NCI-H128 (cell line): ENCODE measurements around the gene POLR2J.
"Not testable (repeated sequence)": the region's sequence is repeated elsewhere in the genome, so short reads cannot be mapped to it uniquely, and the experiment has no call there.

Source experiments
- DNase-seq: peaks from one replicate; lab custom pipeline; 2025; ENCODE audit not compliant: unreplicated experiment; lab: John Stamatoyannopoulos, UW

The POLR2J gene

DNA sequence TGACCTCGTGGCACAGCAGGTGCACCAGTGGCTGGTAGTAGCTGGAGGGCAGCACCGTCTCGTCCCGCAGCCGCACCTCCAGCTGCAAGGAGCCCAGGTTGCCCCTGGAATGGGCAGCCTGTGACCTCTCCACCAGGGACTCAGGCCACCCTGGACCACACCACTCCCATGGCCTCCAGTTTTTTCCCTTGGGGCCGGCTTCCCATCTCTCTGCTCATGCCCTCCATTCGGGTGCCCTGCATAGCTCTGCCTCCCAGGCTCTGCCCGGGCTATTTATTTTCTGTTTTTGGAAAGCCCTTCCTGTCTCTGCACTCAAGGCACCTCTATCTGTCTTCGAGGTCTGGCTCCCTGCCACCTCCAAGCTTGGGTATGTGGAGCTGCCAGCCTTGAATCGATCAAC lies 18.1 kb upstream of the POLR2J start:
- DNase-seq = not testable (repeated sequence)

DNA sequence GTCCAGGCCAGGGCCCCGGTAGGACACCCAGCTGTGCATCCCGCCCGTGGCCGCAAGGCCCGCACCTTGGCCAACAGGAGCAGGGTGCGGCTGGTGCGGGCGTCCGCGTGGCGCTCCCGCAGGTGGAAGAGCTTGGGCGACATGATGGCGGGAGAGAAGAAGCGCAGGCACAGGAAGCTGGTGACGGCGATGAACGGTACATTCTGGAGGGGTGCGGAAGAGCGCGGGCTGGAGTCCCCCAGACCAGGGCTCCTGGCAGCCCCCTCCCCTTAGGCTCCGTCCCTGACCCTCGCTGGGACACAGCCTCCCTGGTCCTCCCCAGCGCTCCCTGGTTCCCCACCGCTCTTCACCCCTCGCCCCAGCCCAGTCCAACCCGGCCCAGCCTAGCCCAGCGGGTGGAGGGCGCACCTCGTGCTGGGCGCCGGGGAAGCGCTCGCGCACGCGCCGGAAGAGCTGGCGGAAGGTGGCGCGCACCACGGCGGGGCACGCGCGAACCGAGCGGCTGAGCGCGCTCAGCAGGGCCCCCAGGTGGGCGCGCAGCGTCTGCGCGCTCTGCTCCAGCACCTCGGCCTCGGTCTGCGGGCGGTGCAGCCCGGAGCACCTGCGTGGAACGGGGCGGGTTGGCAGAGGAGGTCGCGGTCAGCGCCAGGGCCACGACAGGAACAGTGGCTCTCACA lies 15.9 kb upstream of the POLR2J start:
- not testable (repeated sequence) for DNase-seq

DNA sequence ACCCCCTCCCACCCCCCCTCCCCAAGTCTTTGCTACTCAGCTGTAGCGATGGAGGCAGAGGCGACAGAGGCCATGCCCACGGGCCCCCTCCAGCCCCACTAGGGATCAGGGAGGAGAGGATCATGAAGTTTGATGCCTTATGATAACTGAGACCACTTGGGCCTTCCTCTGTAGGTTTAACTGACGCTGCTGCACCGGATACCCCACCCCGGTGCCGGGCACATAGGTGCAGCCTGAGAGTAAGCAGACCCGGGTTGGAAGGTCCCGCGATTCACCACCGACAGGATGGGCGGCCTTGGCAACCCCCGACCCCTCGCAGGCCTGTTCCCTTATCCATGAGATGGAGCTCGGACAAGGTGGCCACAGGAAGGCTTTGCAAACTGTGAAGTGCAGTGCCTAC lies 15.3 kb upstream of the POLR2J start:
- DNase-seq = not testable (repeated sequence)

DNA sequence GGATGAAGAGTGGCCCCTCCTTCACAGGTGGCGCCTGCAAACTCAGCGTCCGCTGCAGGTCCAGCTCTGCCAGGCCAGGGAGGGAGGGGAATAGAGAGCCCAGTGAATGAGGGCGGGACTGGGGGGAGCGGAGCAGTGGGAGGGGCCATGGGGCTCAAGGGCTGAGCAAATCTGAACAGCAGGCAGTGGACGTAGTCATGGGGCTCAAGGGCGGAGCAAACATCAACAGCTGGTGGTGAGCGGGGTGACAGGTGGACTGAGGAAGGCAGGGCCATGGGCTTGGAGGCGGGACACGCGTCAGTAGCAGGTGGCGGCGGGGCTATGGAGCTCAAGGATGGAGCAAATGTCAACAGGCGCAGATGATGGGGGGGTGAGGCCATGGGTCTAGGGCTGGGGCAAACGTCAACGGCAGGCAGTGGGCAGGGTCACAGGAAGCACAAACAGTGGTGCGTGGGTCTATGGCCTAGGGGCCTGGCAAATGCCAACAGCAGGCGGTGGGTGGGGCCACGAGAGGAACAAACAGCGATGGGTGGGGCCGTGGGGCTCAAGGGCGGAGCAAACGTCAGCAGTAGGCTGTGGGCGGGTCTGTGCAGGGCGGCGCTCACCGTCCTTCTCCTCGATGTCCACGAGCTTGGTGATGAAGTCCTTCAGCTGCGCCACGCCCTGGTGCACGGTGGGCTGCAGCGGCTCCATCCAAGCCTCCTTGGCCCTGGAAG lies 14.7 kb upstream of the POLR2J start:
- DNase-seq = not testable (repeated sequence)

DNA sequence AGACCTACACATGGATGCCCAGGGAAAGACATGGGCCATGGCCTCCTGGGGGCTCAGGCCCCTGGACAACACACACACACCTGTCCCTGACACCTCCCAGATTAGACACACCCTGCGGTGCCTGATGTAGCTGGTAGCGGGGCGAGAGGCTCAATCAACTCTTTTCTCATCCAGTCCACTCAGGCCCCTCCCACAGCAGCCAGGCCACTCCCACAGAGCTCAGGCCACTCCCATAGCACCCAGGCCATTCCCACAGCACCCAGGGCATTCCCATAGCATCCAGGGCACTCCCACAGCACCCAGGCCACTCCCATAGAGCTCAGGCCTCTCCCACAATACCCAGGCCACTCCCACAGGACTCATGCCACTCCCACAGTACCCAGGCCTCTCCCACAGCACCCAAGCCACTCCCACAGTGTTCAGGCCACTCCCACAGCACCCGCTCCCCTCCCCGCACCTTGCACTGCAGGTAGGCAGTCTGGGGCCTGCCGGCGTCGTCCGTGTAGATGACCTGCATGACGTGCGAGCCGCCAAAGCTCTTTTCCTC lies 11.9 kb upstream of the POLR2J start:
- not testable (repeated sequence) for DNase-seq

DNA sequence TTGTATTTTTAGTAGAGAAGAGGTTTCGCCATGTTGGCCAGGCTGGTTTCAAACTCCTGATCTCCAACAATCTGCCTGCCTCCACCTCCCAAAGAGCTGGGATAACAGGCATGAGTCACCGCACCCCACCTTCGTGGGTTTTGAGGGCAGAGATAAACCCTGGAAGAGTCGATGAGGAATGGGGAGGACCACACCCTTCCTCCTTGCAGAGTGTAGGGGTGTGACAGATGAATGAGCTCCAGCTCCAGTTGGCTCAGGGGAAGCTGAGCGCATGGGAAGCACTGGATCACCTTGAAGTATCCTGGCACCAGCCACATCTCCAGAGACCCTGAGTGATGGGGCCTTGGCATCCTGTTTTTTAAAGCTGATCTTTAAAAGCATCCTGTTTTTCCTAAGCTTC lies 5.6 kb upstream of the POLR2J start:
- not testable (repeated sequence) for DNase-seq

DNA sequence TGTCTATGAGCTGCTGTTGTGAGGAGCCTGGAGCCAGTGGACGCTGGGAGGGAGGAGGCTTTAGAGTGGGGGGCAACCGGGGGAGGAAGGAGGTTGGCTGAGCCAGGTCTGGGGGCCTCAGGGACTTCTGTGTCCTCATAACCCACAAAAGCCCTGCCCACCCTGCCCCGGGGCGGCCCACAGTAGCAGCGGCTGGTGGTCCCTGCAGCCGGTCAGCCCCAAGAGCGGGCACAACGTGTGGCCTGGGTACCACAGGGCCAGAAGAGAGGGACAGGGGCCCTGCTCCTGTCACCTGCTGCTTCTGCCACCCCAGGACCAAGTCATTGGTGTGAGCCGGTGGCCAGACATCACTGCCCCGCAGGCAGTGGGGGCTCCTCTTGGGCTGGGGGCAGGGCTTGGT lies 3.2 kb upstream of the POLR2J start:
- not testable (repeated sequence) for DNase-seq

DNA sequence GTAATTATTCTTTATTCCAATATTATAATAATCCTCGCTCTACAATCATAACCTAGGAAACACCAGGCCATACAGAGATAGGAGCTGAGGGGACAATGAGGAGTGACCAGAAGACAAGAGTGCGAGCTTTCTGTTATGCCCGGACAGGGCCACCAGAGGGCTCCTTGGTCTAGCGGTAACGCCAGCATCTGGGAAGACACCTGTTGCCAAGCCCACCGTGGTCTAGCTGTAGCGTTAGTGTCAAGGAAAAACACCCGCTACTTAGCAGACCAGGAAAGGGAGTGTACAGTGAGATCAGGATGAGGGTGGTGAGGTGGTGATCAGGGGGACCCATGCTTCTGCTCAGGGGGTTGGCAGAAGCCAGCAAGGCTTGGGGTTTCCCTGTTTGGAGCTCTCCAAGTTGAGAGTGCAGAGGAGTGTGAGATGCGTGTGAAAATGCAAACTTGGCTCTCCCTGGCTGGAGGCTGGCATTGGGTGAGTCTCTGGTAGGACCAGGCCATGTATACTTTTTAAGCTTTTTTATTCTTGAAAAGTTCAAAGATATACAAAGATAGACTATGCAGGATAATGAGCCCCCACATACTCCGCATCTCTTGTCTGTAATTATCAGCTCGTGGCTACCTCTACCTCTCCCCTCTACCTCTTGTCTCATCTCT lies 1.4 kb upstream of the POLR2J start:
- not testable (repeated sequence) for DNase-seq

DNA sequence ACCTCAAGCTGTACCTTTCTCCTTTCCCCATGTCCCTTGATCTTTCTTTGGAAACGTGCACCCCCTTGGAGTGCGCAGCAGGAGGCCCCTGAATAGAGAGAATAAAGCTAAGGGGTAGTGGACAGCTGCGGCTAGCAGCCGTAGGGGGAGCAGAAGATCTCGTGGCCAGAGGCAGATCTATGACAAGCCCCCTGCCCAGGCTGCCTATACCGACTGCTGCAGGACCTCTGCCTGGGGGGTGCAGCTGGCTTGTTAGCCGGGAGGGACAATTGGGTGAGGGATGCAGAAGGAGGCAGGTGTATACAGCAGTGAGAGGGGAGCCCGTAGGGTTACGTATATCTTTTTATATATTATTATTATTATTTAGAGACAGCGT lies 475 bp upstream of the POLR2J start:
- not testable (repeated sequence) for DNase-seq

DNA sequence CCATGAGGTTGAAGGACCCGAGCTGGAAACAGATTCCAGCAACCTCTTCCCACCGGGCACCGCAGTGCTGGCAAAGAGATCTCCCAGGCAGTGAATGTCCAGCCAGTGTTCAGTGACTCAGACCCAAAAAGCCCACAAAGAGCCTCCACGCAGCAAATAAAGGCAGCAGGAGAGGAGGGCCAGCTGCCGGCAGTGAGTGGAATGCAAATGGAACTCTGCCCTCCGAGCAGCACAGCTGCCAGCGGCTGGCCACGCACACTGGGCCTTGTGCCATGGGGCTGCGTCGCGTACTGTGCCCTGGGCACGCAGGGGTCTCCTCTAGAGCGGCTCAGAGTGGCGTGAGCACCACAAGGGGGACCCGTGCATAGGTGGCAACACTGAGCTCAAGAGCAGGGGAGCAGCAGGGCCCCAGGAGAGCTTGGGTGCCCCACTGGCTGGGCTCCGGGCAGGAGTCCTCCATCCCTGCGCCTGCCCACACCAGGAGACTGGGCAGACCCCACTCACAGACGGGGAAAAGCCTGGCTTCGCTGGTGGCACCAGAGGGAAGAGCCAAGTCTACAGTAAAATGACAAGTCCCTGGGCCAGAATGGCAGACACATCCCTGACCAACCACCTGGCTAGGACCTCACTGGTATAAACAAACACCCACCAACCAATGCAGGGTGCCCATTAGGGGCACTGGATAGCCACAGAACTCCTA lies 3.8 kb downstream of the POLR2J start:
- DNase-seq = not testable (repeated sequence)

DNA sequence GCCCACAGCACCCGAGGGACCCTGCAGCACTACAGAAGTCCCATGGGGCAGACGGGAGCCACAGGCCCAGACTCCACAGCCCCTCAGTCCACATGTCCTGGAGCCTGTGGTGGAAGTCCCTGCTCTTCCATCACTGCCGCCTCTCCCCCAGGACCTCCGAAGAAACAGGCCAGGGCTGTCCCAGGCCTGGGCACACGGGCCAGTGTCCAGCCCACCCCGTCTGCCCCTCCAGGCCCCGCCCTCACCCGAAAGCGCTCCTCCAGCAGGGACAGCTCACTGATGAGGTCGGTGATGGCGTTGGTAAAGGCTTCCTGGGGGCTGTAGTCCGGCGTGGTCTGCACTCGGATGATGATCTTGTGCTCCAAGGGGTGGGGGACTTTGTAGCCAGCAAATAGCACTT lies 4.6 kb downstream of the POLR2J start:
- not testable (repeated sequence) for DNase-seq

DNA sequence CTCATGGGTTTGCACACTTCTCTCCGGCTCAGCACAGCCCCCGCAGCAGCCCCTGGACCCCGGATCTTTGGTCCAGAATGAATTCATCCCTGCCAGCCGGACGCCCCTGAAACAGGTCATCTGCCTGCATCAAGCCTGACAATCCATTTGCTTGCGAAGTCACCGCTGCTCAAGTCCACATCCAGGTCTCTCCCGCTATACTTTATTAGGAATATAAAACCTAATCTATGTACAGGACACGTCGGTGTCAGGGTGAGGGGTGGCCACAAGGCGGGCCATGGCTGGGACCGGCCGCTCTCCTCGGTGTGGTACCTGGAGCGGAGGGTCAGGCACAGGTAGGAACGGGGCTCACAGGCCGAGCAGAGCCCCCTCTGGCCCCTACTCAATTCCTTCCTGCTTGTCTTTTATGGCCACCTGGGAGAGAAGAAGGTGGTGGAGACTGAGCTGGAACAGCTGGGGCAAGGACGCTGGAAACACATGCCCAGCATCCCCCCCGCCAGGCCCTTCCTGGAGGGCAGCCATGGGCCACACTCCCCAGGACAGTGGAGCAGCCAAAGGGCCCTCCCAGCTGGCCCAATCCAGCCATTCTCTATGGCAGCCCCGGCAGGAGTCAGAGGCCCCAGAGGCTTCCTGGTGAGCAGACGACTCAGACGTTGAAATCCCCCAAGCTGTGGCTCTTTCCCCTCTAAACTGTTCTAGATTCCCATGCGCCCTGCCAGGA lies 5.3 kb downstream of the POLR2J start:
- no peak for DNase-seq

DNA sequence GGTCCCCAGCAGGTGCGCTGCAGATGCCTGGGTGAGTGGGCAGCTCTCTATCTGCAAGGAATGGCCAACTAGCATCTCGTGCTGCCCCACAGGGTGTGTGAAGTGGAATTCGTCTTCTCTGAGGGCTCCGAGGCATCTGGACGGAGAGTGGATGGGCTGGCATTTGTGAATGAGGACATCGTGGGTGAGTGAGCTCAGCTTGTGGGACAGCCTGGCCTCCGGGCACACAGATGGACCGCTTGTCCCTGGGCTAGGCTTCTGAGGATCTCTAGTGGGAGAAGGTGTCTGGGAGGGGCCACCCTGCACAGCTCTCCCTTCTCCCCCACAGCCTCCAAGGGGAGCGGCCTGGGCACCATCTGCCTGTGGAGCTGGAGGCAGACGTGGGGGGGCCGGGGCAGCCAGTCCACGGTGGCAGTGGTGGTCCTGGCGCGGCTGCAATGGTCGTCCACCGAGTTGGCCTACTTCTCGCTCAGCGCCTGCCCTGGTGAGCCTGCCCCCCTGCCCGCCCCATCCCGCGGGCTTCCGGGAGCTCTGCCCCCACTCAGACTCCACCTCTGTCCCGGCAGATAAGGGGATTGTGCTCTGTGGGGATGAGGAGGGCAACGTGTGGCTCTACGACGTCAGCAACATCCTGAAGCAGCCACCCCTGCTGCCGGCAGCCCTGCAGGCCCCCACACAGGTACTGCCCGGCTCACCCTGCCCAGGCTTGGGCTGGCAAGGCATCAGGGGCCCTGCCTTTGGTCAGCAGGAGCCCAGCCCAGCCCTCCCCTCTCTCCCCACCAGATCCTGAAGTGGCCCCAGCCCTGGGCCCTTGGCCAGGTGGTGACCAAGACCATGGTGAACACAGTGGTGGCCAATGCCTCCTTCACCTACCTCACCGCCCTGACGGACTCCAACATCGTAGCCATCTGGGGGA lies 6.3 kb downstream of the POLR2J start:
- DNase-seq = no peak

DNA sequence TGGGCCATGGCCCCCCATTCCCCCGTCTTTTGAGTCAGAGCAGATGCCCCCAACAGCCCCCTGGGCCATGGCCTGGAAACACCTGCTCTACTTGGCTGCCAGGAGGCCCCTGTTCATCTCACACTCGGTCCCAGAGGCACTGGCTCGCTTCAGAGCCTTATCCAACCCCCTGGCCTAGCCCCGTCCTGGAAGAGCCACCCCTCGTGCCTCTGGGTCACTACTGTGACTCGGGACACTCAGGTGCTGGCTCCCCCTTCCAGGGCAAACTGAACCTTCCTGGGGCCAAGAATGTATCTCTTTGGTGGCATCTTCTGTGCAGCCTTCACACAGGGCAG lies 7.0 kb downstream of the POLR2J start:
- no peak for DNase-seq

DNA sequence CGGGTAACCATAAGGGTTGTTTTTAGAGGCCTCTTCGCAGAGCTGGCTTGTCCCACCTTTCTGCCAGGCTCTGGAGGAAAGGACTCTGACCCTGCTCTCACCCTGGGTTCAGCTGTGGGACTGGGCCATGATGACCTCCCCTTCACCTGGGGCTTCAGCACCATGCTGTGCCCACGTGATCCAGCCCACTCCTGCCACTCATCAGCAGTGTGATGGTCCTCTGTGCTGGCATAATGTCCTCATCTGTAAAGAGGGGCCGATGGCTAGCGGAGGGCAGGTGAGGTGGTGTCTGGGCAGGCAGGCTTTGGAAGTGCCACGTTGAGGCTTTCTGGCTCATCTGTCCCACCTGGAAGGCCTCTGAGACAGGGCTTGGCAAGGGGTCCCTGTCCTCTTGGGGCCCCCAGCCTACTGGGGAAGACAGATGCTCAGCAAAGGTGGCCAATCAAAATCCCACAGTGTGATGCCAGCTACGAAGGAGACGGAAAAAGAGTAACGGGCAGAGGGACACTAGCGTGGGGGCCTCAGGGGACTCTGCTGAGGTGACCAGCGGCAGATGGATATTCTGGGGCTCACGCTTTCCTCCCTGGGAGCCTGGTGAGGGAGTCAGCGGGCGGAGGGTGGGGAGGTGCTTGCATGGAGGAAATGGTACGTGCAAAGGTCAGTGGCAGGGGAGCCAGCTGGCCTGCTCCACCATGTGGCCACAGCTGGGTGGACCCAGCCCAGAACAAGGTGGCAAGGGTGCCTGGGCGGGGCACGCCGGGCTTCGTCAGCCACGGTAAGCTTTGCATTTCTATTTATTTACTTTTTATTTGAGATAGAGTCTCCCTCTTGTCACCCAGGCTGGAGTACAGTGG lies 8.5 kb downstream of the POLR2J start:
- DNase-seq = no peak

DNA sequence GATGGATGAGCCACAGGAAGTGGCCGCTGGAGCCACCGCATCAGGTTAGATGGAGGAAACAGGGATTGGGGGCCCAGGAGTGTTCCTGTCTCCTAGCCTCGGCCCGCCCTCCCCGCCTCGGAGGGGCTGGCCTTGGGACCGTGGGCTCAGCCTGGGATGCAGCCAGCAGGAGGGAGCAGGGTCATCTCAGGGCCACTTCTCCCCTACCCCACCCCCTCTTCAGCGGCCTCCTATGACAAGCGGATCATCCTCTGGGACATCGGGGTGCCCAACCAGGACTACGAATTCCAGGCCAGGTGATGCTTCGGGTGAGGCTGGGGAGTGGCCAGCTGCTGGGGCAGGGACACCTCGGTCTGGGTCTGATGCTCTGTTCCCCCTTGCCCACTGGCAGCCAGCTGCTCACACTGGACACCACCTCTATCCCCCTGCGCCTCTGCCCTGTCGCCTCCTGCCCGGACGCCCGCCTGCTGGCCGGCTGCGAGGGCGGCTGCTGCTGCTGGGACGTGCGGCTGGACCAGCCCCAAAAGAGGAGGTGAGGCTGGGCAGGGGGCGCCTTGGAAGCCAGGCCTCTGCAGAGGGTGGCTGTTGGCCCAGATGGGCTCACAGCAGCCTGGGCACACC lies 9.3 kb downstream of the POLR2J start:
- DNase-seq = no peak

DNA sequence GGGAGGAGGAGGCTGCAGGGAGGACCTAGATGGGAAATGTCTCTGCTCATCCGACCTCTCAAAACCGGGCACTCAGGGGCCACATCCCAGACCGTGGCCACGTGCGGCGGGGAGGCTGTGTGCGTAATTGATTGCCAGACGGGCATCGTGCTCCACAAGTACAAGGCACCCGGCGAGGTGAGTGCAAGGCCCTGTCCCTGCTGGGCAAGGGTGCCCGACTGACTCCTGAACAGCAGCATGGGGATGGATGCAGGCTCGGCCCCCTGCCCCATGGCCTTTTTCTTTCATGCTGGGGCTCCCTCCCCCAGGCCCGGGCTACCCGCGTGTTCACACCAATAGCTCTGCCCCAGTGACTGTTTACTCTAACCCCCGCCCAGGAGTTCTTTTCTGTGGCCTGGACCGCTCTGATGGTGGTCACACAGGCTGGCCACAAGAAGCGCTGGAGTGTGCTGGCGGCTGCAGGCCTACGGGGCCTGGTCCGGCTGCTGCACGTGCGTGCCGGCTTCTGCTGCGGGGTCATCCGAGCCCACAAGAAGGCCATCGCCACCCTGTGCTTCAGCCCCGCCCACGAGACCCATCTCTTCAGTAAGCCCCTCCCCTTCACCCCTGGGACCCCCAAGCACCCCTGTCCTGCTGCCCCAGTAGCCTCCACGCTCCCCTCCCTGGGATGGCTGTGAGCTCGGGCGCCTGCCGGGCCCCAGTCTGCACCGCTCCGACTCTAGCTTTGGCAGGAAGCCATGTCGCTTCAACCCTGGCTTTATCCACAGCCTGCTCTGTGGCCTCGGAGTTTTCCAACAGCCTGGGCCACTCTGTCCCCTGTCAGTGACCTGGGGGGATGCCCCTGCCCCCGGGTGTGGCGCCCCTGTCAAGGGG lies 10.0 kb downstream of the POLR2J start:
- no peak for DNase-seq
